K562 (cell line): ENCODE results near the gene STX1A. TPM values are rescaled to one million over a fixed set of nuclear protein-coding genes. Genes with fewer than 3 reads are reported as not detected.

Experiments
- ATAC-seq: fragments of 200-7000 bp; cut with Tn5 transposase; 3 replicates; pipeline ENCODE4 v1.9.1; 2020; ENCODE audit warnings: moderate library complexity
- BruUV-seq: library from RNA; stranded (reverse); fragments of 400-500 nt; replicated peaks from 2 replicates; lab custom pipeline; 2021; lab: Mats Ljungman, UMichigan
- CTCF ChIA-PET: fragments of 300-600 bp; formaldehyde crosslinking; extraction: SDS; loops from one replicate; lab custom pipeline; 2021; ENCODE audit warnings: low intra/inter-chr PET ratio; lab: Yijun Ruan, JAX
- POLR2A ChIA-PET: fragments of 300-600, 350-650 bp; sonication (Branson Sonifier 250); formaldehyde crosslinking; extraction: SDS; loops from one replicate; lab custom pipeline; 2021; ENCODE audit warnings: antibody characterized with exemption, inconsistent platforms; lab: Yijun Ruan, JAX
- DNase-seq, 4 experiments: peaks; one replicate each; pipeline versions ENCODE4 v3.0.0 to v3.0.0-alpha.2; 2011 to 2018; ENCODE audit warnings: low spot score in 3 of 4, mixed read lengths in 3 of 4; ENCODE audit errors: extremely low read depth in 1 of 4
- FAIRE-seq: peaks from 2 replicates; lab custom pipeline; 2011; peaks lifted over from hg19 to GRCh38; lab: Jason Lieb, UNC
- H2AFZ ChIP-seq: 2 replicates; pipeline ENCODE4 v1.6.0; 2011; ENCODE audit warnings: low read depth, low read length, control low read depth, inconsistent platforms
- H3K27ac ChIP-seq: fragments of 200-600 bp; 3 replicates; pipeline ENCODE4 v1.8.0; 2011; ENCODE audit warnings: low read depth, mild to moderate bottlenecking, control low read depth, inconsistent platforms, low read length, moderate library complexity, mixed read lengths; ENCODE audit errors: extremely low read depth
- H3K27me3 ChIP-seq, 2 experiments: fragments of 300-600 bp in 1 of 2; 2 replicates in 1 of 2; 3 replicates in 1 of 2; pipeline versions ENCODE4 v1.6.0 to v1.8.0; 2011; ENCODE audit warnings: inconsistent platforms in 2 of 2, low read length in 2 of 2, mild to moderate bottlenecking in 1 of 2, mixed read lengths in 1 of 2, moderate library complexity in 1 of 2; ENCODE audit not compliant: control insufficient read depth in 2 of 2, insufficient read depth in 2 of 2
- H3K36me3 ChIP-seq: fragments of 300-600 bp; 3 replicates; pipeline ENCODE4 v1.8.0; 2011; ENCODE audit warnings: mild to moderate bottlenecking, low read length, inconsistent platforms; ENCODE audit not compliant: control insufficient read depth, insufficient read depth
- H3K4me1 ChIP-seq, 2 experiments: fragments of 200-600 bp in 1 of 2; replicated peaks in 1 of 2; 2 replicates in 1 of 2; 3 replicates in 1 of 2; pipeline versions ENCODE4 v1.5.1 to v1.8.0; 2011; ENCODE audit warnings: inconsistent platforms in 2 of 2, low read length in 2 of 2, mild to moderate bottlenecking in 1 of 2, mixed read lengths in 1 of 2, moderate library complexity in 1 of 2; ENCODE audit not compliant: control insufficient read depth in 2 of 2, insufficient read depth in 2 of 2
- H3K4me2 ChIP-seq: 2 replicates; pipeline ENCODE4 v1.6.1; 2011; ENCODE audit warnings: low read length, control low read depth, inconsistent platforms, mixed read lengths; ENCODE audit not compliant: insufficient read depth
- H3K4me3 ChIP-seq: fragments of 200-600 bp; sonication (generic), shearing (Covaris generic); 2 replicates; pipeline ENCODE4 v1.5.1; 2016; ENCODE audit warnings: control low read depth, inconsistent platforms
- H3K79me2 ChIP-seq: fragments of 200-600 bp; 3 replicates; pipeline ENCODE4 v1.8.0; 2011; ENCODE audit warnings: low read length, inconsistent platforms; ENCODE audit not compliant: control insufficient read depth, insufficient read depth
- H3K9ac ChIP-seq, 2 experiments: 2 replicates each; pipeline versions ENCODE4 v1.6.0 to v1.6.1; 2011; ENCODE audit warnings: low read depth in 2 of 2, low read length in 2 of 2, control low read depth in 1 of 2, inconsistent platforms in 1 of 2, mild to moderate bottlenecking in 1 of 2, mixed read lengths in 1 of 2; ENCODE audit not compliant: insufficient read depth in 1 of 2
- H3K9me1 ChIP-seq: one replicate; pipeline ENCODE4 v1.6.0; 2011; ENCODE audit warnings: inconsistent platforms, mild to moderate bottlenecking, low read length, moderate library complexity; ENCODE audit not compliant: control insufficient read depth, insufficient read depth
- H3K9me3 ChIP-seq: replicated peaks from 2 replicates; pipeline ENCODE4 v1.5.1; 2011; ENCODE audit warnings: low read depth, low read length, inconsistent platforms; ENCODE audit not compliant: control insufficient read depth, insufficient read depth
- H4K20me1 ChIP-seq: replicated peaks from 2 replicates; pipeline ENCODE4 v1.6.1; 2011; ENCODE audit warnings: low read length, inconsistent platforms, mixed read lengths; ENCODE audit not compliant: control insufficient read depth, insufficient read depth
- IRF2 ChIP-seq: sonication (generic); formaldehyde crosslinking; IDR thresholded peaks from 2 replicates; pipeline ENCODE4 v1.8.1; 2022; ENCODE audit warnings: mild to moderate bottlenecking, missing genetic modification reagents
- KAT2B ChIP-seq: IDR thresholded peaks from one replicate; pipeline ENCODE4 v1.6.1; 2012; ENCODE audit warnings: low read depth, mild to moderate bottlenecking, control low read depth, inconsistent platforms, low read length, moderate library complexity
- NFE2 ChIP-seq: IDR thresholded peaks from 2 replicates; pipeline ENCODE4 v1.6.1; 2014; ENCODE audit warnings: antibody characterized with exemption, low read depth
- TCF7 ChIP-seq: sonication (generic); IDR thresholded peaks from 2 replicates; pipeline ENCODE4 v1.6.1; 2016; ENCODE audit warnings: antibody characterized with exemption, borderline replicate concordance
- WGBS: fragments of 100-300 bp; shearing (Covaris generic); methylation state at CpG from one replicate; pipeline ENCODE4 v1.1.6; 2016; ENCODE audit warnings: low coverage, mixed read lengths; ENCODE audit not compliant: insufficient coverage; ENCODE audit errors: missing lambda C conversion rate; 5-methylcytosine and 5-hydroxymethylcytosine counted together
- in situ Hi-C: fragments of 300-500 bp; cut with MboI; formaldehyde crosslinking; loops from 4 replicates; pipeline ENCODE4 v1.15.0; 2018; ENCODE audit warnings: inconsistent platforms, mixed read lengths
- intact Hi-C: fragments of 100-400 bp; cut with micrococcal nuclease; formaldehyde crosslinking; loops from 2 replicates; pipeline ENCODE4 v1.14.2; 2022
- polyA plus RNA-seq, 8 experiments: library from polyadenylated mRNA; depleted of rRNA in 4 of 8; stranded (reverse) in 5 of 8; unstranded in 3 of 8; fragments of >200 nt; fragmentation: Nextera tagmentation in 2 of 8; fragmentation: Illumina TruSeq in 1 of 8; extraction: Ambion mirVana in 2 of 8; extraction: Trizol in 1 of 8; gene quantifications; 2 replicates each; pipeline versions ENCODE4 v1.2.1 to v1.2.3, GENCODE V29; 2011 to 2014; ENCODE audit warnings: inconsistent platforms in 1 of 8, missing spikeins in 1 of 8
- total RNA-seq, 7 experiments: library from RNA; depleted of rRNA in 6 of 7; stranded (reverse); fragments of >200 nt in 6 of 7; fragmentation: Illumina TruSeq in 2 of 7; extraction: Trizol in 2 of 7; gene quantifications; 2 replicates each; pipeline versions ENCODE4 v1.2.1 to v1.2.3, GENCODE V29; 2011 to 2021; ENCODE audit warnings: low replicate concordance in 1 of 7
- TF ChIP-seq, protein P1 (sequence below): sonication (generic); formaldehyde crosslinking; IDR thresholded peaks from 2 replicates; pipeline ENCODE4 v1.8.1; 2023; ENCODE audit warnings: mild to moderate bottlenecking, missing genetic modification reagents, moderate library complexity
- TF ChIP-seq, protein P2 (sequence below): sonication (generic); formaldehyde crosslinking; IDR thresholded peaks from 2 replicates; pipeline ENCODE4 v1.8.0; 2022; ENCODE audit warnings: mild to moderate bottlenecking, missing genetic modification reagents
- TF ChIP-seq, protein P3 (sequence below): fragments of 150-350 bp; IDR thresholded peaks from 2 replicates; pipeline ENCODE4 v1.6.1; 2014; ENCODE audit warnings: low read depth, mild to moderate bottlenecking, low read length, borderline replicate concordance

STX1A gene
- total and polyA plus RNA-seq, 9 of the 15 experiments (the other 6 are each of a cell fraction or from before 2014, with no cell fraction given) = 0.04 to 15.1 (median 6.3) TPM

DNA sequence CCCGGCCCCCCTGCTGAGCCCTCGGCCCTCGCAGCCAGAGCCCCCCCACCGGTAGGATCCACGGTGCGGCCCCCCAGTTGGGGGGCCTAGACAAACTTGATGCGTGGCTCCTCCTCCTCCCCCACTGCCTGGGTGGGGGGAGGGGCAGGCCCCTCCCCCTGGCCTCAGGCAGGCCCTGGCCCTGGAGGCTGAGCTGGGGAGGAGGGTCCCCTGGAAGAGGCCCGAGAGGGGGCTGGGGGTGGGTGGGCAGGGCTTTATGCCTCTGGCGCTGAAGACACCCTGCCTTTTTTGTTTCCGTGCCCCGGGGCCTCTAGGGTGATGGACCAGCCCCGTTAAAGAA, 48.2 kb downstream of the STX1A start:
- H3K27me3 ChIP-seq = no peaks in the 10 kb centered on the region
- H3K9ac ChIP-seq = no peak overlapping the region
- H3K9me1 ChIP-seq = no peaks in the 10 kb centered on the region
- CTCF ChIA-PET = no interaction called here
- TF ChIP-seq KAT2B (no peak), TCF7 (no peak), IRF2 (CRISPR knock-in tag) (no peak), NFE2 (no peak)
- TF ChIP-seq, protein P1, sequence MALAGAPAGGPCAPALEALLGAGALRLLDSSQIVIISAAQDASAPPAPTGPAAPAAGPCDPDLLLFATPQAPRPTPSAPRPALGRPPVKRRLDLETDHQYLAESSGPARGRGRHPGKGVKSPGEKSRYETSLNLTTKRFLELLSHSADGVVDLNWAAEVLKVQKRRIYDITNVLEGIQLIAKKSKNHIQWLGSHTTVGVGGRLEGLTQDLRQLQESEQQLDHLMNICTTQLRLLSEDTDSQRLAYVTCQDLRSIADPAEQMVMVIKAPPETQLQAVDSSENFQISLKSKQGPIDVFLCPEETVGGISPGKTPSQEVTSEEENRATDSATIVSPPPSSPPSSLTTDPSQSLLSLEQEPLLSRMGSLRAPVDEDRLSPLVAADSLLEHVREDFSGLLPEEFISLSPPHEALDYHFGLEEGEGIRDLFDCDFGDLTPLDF (CRISPR knock-in tag) = no peak
- TF ChIP-seq, protein P2, sequence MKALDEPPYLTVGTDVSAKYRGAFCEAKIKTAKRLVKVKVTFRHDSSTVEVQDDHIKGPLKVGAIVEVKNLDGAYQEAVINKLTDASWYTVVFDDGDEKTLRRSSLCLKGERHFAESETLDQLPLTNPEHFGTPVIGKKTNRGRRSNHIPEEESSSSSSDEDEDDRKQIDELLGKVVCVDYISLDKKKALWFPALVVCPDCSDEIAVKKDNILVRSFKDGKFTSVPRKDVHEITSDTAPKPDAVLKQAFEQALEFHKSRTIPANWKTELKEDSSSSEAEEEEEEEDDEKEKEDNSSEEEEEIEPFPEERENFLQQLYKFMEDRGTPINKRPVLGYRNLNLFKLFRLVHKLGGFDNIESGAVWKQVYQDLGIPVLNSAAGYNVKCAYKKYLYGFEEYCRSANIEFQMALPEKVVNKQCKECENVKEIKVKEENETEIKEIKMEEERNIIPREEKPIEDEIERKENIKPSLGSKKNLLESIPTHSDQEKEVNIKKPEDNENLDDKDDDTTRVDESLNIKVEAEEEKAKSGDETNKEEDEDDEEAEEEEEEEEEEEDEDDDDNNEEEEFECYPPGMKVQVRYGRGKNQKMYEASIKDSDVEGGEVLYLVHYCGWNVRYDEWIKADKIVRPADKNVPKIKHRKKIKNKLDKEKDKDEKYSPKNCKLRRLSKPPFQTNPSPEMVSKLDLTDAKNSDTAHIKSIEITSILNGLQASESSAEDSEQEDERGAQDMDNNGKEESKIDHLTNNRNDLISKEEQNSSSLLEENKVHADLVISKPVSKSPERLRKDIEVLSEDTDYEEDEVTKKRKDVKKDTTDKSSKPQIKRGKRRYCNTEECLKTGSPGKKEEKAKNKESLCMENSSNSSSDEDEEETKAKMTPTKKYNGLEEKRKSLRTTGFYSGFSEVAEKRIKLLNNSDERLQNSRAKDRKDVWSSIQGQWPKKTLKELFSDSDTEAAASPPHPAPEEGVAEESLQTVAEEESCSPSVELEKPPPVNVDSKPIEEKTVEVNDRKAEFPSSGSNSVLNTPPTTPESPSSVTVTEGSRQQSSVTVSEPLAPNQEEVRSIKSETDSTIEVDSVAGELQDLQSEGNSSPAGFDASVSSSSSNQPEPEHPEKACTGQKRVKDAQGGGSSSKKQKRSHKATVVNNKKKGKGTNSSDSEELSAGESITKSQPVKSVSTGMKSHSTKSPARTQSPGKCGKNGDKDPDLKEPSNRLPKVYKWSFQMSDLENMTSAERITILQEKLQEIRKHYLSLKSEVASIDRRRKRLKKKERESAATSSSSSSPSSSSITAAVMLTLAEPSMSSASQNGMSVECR (CRISPR knock-in tag) = no peak
- TF ChIP-seq, protein P3, sequence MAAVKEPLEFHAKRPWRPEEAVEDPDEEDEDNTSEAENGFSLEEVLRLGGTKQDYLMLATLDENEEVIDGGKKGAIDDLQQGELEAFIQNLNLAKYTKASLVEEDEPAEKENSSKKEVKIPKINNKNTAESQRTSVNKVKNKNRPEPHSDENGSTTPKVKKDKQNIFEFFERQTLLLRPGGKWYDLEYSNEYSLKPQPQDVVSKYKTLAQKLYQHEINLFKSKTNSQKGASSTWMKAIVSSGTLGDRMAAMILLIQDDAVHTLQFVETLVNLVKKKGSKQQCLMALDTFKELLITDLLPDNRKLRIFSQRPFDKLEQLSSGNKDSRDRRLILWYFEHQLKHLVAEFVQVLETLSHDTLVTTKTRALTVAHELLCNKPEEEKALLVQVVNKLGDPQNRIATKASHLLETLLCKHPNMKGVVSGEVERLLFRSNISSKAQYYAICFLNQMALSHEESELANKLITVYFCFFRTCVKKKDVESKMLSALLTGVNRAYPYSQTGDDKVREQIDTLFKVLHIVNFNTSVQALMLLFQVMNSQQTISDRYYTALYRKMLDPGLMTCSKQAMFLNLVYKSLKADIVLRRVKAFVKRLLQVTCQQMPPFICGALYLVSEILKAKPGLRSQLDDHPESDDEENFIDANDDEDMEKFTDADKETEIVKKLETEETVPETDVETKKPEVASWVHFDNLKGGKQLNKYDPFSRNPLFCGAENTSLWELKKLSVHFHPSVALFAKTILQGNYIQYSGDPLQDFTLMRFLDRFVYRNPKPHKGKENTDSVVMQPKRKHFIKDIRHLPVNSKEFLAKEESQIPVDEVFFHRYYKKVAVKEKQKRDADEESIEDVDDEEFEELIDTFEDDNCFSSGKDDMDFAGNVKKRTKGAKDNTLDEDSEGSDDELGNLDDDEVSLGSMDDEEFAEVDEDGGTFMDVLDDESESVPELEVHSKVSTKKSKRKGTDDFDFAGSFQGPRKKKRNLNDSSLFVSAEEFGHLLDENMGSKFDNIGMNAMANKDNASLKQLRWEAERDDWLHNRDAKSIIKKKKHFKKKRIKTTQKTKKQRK = no peak
- no peak overlapping the region for H3K4me2 ChIP-seq
- H3K9me3 ChIP-seq = no peaks in the 10 kb centered on the region
- WGBS = 79% methylated on average over 4 of the region's 12 CpGs
- BruUV-seq = no TSS peak
- H3K36me3 ChIP-seq = no peaks in the 10 kb centered on the region
- H4K20me1 ChIP-seq = no peaks in the 10 kb centered on the region; the same call in 1 of the 2 replicates
- no peak for FAIRE-seq
- in situ Hi-C loops = no loop called here
- no peaks in the 10 kb centered on the region for H3K79me2 ChIP-seq
- no peak for ATAC-seq
- H2AFZ ChIP-seq = no peak overlapping the region
- no peak overlapping the region for H3K27ac ChIP-seq
- POLR2A ChIA-PET = interaction anchor here (0.6 kb wide), 1 partner anchor 61 kb away, joined by 4 read pairs; no protein-coding TSS in a partner anchor
- no peak for DNase-seq
- peaks cover 0 to 30% of the 10 kb centered on the region in 2 experiments; a peak in 3 of 5 replicates for H3K4me1 ChIP-seq
- intact Hi-C loops = no loop called here
- H3K4me3 ChIP-seq = no peak overlapping the region
